GM12891 (cell line): ENCODE results near the gene MS4A15.

Experiments
- DNase-seq: peaks from one replicate; pipeline ENCODE4 v3.0.0; 2011; ENCODE audit warnings: low spot score; ENCODE audit not compliant: insufficient read length
- FAIRE-seq: peaks from 2 replicates; lab custom pipeline; 2011; peaks lifted over from hg19 to GRCh38; lab: Jason Lieb, UNC
- PAX5 ChIP-seq: IDR thresholded peaks from 2 replicates; pipeline ENCODE4 v1.6.1; 2011; ENCODE audit warnings: low read length, moderate library complexity, mild to moderate bottlenecking; ENCODE audit not compliant: insufficient read depth, severe bottlenecking
- POLR2A ChIP-seq: IDR thresholded peaks from 2 replicates; pipeline ENCODE4 v1.6.1; 2011; ENCODE audit warnings: low read depth, low read length, control low read depth
- POLR2AphosphoS5 ChIP-seq: IDR thresholded peaks from 2 replicates; pipeline ENCODE4 v1.6.1; 2011; ENCODE audit warnings: low read depth, low read length, control low read depth
- POU2F2 ChIP-seq: IDR thresholded peaks from 2 replicates; pipeline ENCODE4 v1.6.1; 2011; ENCODE audit warnings: low read depth, mild to moderate bottlenecking, control low read depth, low read length, moderate library complexity
- SPI1 ChIP-seq: IDR thresholded peaks from 2 replicates; pipeline ENCODE4 v1.6.1; 2011; ENCODE audit warnings: low read depth, low read length, control low read depth
- TAF1 ChIP-seq: IDR thresholded peaks from 2 replicates; pipeline ENCODE4 v1.6.1; 2011; ENCODE audit warnings: low read depth, low read length, control low read depth

Gene MS4A15

DNA sequence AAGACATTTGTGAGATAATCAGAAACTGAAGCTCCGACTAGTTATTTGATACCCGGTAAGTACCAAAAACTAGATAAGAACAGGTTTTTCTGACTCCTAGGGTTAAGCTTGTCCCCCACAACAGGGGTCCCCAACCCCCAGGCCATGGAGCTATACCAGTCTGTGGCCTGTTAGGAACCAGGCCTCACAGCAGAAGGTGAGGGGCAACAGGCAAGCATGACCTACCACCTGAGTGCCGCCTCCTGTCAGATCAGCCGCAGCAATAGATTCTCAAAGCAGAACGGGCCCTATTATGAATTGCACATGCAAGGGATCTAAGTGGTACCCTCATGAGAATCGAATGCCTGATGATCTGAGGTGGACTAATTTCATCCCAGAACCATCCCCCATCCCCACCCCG, 27.2 kb downstream of the MS4A15 start:
- FAIRE-seq (no peak), DNase-seq (no peak)
- no peak for TF ChIP-seq PAX5
- no peak for TF ChIP-seq POU2F2
- TF ChIP-seq POLR2A, result no peak
- no peak for TF ChIP-seq TAF1
- no peak for TF ChIP-seq POLR2AphosphoS5
- TF ChIP-seq SPI1, result no peak

- TF ChIP-seq POLR2AphosphoS5, result no peak
- no peak for TF ChIP-seq POU2F2
- no peak for TF ChIP-seq TAF1
- TF ChIP-seq SPI1, result no peak
- TF ChIP-seq POLR2A, result no peak
- TF ChIP-seq PAX5, result no peak
- FAIRE-seq, result no peak
- no peak for DNase-seq
These were observed 28.5 kb downstream of the MS4A15 start, which contains the start of gene MS4A10 for GRCh38 chr11:60785136-60785535. Gene MS4A10, plus strand, starts transcription at chr11:60785333. Its CDS starts 5,003 bp downstream, at chr11:60790336.

DNA sequence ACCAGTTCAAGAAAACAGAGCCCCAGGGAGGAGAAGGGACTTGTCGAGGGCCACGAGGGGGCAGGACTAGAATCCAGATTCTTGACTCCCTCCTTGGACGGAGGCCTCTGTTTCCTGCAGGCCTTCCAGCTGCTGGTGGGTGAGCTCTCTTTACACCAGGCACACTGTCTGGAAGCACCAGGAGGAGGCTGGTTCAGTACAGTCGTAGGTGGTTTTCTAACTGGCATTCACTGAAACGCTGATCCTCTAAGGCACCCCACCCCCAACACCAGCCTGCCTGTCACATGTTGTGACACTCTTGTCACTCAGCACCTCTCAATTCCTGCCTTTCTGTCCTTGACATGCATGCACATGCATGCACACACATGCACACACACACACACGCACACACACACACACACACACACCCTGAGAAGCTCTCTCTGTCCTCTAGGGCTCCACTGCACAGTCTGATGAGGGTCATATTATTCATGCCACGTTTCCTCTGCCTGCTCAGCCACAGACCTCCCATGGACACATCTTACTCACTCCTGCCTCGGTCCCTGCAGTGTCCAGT, 29.2 kb downstream of the MS4A15 start:
- FAIRE-seq (no peak), DNase-seq (no peak)
- no peak for TF ChIP-seq POU2F2
- no peak for TF ChIP-seq TAF1
- TF ChIP-seq POLR2A, result no peak
- no peak for TF ChIP-seq PAX5
- TF ChIP-seq POLR2AphosphoS5, result no peak
- no peak for TF ChIP-seq SPI1

DNA sequence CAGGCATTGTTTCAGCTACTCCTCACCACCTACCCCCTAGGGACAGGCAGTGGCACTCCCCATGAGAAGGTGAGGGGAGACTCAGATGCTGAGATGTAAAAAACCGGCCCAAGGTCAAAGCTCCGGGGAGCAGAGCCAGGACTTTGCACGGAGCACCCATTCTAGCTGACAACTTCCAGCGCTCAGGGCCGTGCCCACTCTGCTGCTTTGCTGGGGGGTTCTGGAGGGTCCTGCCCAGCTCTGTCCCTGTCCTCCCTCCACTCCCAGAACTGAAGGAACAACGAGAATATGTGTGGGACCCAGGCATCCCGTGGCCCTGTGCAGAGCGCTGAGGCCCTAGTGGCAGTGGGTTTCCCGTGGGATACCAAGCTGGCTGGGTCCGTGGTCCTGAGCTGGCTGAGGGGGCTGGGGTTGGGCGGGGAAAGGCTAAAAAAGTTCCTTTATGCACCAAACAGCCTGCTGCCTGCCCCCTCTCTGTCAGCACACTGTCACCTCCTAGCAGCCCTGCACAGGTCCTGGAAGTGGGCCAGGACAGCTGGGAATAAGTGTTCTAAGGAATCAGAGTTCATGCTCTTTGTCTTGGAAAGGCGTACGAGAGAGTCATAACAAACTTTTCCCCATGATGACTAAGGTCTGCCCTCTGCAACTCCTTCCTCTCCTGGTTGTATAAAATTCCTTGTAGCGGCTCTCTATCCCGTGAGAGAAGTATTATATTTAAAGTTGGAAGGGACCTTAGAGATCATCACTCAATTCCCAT, 30.3 kb downstream of the MS4A15 start:
- FAIRE-seq (no peak), DNase-seq (no peak)

GRCh38 chr11:60788401-60789125, 31.9 kb downstream of the MS4A15 start:
- FAIRE-seq, result no peak
- TF ChIP-seq POLR2A, result no peak
- no peak for TF ChIP-seq PAX5
- no peak for TF ChIP-seq TAF1
- no peak for TF ChIP-seq SPI1
- no peak for TF ChIP-seq POU2F2
- TF ChIP-seq POLR2AphosphoS5, result no peak
- no peak for DNase-seq

More for the DNA sequence above, 30.3 kb downstream of the MS4A15 start:
- TF ChIP-seq POLR2AphosphoS5, result no peak
- no peak for TF ChIP-seq PAX5
- no peak for TF ChIP-seq TAF1
- TF ChIP-seq SPI1, result no peak
- no peak for TF ChIP-seq POLR2A
- TF ChIP-seq POU2F2, result no peak

DNA sequence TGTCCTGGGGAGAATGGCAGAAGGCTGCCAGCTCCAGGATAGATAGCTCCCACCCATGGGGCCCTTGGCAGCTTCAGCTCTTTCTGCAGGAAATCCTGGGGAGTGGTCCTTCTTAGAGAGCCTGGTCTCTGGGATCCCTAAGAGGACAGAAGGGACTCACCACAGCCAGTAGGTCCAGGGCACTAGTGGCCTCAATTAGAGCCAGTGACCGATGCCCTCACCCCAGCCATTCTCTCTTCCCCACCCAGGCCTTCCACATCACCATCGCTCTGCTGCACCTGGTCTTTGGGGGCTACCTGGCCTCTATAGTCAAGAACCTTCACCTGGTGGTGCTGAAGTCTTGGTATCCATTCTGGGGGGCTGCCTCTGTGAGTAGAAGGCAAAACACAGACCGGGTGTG, 34.1 kb downstream of the MS4A15 start:
- TF ChIP-seq SPI1 (no peak), TAF1 (no peak), POLR2AphosphoS5 (no peak), POLR2A (no peak), PAX5 (no peak)
- no peak for FAIRE-seq
- no peak for DNase-seq

- DNase-seq, result no peak
- no peak for FAIRE-seq
- TF ChIP-seq POLR2A, result no peak
- TF ChIP-seq PAX5, result no peak
- TF ChIP-seq POLR2AphosphoS5, result no peak
- no peak for TF ChIP-seq SPI1
- no peak for TF ChIP-seq TAF1
- TF ChIP-seq POU2F2, result no peak
These were observed 34.7 kb downstream of the MS4A15 start for GRCh38 chr11:60791153-60791933.

GRCh38 chr11:60792521-60792920, 35.9 kb downstream of the MS4A15 start:
- DNase-seq, result no peak
- TF ChIP-seq PAX5 (no peak), POLR2AphosphoS5 (no peak), SPI1 (no peak), TAF1 (no peak), POLR2A (no peak), POU2F2 (no peak)
- FAIRE-seq, result no peak

- DNase-seq (no peak), FAIRE-seq (no peak)
- TF ChIP-seq SPI1 (no peak), POLR2AphosphoS5 (no peak), TAF1 (no peak), POU2F2 (no peak), POLR2A (no peak), PAX5 (no peak)
These were observed 38.6 kb downstream of the MS4A15 start for GRCh38 chr11:60795291-60795690.
